Calu3 (cell line): ENCODE measurements around the gene LIMS2. TPM values are rescaled to one million over a fixed set of nuclear protein-coding genes. Genes with fewer than 3 reads are reported as not detected.

Source experiments
- BruUV-seq: library from RNA; stranded (reverse); fragments of 400-500 nt; replicated peaks from 2 replicates; lab custom pipeline; 2021; lab: Mats Ljungman, UMichigan
- CTCF ChIA-PET: fragments of 300-600 bp; sonication (Branson Sonifier 250); formaldehyde crosslinking; loops from one replicate; lab custom pipeline; 2022; ENCODE audit warnings: antibody characterized with exemption; lab: Charles Lee
- DNase-seq: peaks from one replicate; pipeline ENCODE4 v3.0.0; 2022
- H3K27ac Mint-ChIP-seq: one replicate; pipeline ENCODE4 v1.8.0; 2022; ENCODE audit warnings: mixed read lengths; ENCODE audit not compliant: unreplicated experiment
- H3K27me3 Mint-ChIP-seq: one replicate; pipeline ENCODE4 v1.8.0; 2022; ENCODE audit warnings: mixed read lengths; ENCODE audit not compliant: unreplicated experiment
- H3K36me3 Mint-ChIP-seq: one replicate; pipeline ENCODE4 v1.8.0; 2022; ENCODE audit warnings: mild to moderate bottlenecking, moderate library complexity, mixed read lengths; ENCODE audit not compliant: insufficient read depth, unreplicated experiment
- H3K4me1 Mint-ChIP-seq: one replicate; pipeline ENCODE4 v1.8.0; 2022; ENCODE audit warnings: mild to moderate bottlenecking, low read depth, mixed read lengths; ENCODE audit not compliant: unreplicated experiment
- H3K4me3 Mint-ChIP-seq: one replicate; pipeline ENCODE4 v1.8.0; 2022; ENCODE audit warnings: mild to moderate bottlenecking, low read depth, moderate library complexity, mixed read lengths; ENCODE audit not compliant: unreplicated experiment
- H3K9me3 Mint-ChIP-seq: one replicate; pipeline ENCODE4 v1.8.0; 2022; ENCODE audit warnings: low read depth, mixed read lengths; ENCODE audit not compliant: unreplicated experiment
- intact Hi-C: fragments of 100-400 bp; cut with micrococcal nuclease; formaldehyde crosslinking; loops from one replicate; pipeline ENCODE4 v1.10.0; 2022; ENCODE audit not compliant: unreplicated experiment
- total RNA-seq: library from RNA; stranded (reverse); gene quantifications from 2 replicates; pipeline ENCODE4 v1.2.3, GENCODE V29; 2022
- TF ChIP-seq, protein P1 (sequence below): fragments of 200-600 bp; IDR thresholded peaks from one replicate; pipeline ENCODE4 v1.8.0; 2022; ENCODE audit warnings: antibody characterized with exemption; ENCODE audit not compliant: unreplicated experiment

Gene LIMS2
- total RNA-seq, 1 experiment from 2014 or later = 0.31 TPM

DNA sequence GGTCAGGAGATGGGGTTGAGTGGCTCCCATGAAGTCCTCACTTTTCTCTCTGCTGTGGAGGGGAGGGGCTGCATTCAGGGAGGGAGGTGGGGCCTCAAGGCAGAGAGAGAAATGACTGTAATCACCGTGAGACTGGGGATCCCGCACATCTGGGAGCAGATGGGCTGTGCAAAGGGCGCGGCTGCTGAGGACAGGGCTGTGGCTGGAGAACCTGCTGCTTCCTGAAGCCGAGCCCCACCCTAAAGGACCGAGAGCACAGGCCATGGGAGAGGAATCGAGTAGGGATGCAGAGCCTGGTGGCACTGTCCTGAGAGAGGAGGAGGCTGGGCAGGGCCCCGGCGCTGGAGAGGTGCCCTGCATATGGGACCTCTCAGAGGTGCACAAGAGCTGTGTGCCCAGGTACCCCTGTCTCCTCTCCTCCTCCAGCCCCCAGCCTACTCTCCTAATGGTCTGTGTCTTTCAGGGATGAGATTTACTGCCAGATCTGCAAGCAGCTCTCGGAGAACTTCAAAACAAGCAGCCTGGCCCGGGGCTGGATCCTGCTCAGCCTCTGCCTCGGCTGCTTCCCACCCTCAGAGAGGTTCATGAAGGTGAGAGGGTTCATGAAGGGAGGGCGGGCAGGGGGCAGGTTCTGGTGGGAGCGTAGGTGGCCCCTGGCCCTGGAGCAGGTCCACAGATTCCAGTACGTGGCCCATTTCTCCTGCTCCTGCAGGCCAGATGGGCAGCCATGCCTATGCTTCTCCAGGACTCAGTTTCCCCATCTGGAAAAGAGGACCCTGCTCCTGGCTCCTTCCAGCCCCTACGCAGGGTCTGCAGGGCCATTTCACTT, 55.2 kb downstream of the LIMS2 start:
- Mint-ChIP-seq H3K9me3 (no peaks in the 10 kb centered on the region), H3K36me3 (no peaks in the 10 kb centered on the region), H3K4me3 (no peak overlapping the region), H3K27ac (no peak overlapping the region), H3K27me3 (peaks cover 50% of the 10 kb centered on the region), H3K4me1 (no peaks in the 10 kb centered on the region)
- no TSS peak for BruUV-seq
- CTCF ChIA-PET = no interaction called here
- TF ChIP-seq, protein P1, sequence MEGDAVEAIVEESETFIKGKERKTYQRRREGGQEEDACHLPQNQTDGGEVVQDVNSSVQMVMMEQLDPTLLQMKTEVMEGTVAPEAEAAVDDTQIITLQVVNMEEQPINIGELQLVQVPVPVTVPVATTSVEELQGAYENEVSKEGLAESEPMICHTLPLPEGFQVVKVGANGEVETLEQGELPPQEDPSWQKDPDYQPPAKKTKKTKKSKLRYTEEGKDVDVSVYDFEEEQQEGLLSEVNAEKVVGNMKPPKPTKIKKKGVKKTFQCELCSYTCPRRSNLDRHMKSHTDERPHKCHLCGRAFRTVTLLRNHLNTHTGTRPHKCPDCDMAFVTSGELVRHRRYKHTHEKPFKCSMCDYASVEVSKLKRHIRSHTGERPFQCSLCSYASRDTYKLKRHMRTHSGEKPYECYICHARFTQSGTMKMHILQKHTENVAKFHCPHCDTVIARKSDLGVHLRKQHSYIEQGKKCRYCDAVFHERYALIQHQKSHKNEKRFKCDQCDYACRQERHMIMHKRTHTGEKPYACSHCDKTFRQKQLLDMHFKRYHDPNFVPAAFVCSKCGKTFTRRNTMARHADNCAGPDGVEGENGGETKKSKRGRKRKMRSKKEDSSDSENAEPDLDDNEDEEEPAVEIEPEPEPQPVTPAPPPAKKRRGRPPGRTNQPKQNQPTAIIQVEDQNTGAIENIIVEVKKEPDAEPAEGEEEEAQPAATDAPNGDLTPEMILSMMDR = no peak
- DNase-seq = no peak
- intact Hi-C loops = no loop called here

DNA sequence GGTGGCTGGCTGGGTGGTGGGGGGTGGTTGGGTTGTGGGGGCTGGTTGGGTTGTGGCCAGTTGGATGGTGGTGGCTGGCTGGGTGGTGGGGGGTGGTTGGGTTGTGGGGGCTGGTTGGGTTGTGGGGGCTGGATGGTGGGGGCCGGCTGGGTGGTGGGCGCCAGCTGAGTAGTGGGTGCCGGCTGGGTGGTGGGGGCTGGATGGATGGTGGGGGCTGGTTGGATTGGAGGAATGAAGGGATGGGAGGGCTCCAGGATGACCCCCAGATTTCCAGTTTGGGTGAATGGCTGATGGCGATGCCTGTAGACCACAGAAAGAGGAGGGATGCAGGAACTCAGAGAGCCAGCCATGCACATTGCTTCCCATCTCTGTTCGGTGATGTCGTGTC, 56.1 kb downstream of the LIMS2 start:
- no peaks in the 10 kb centered on the region for H3K36me3 Mint-ChIP-seq
- CTCF ChIA-PET = interaction anchor here (0.7 kb wide), 1 partner anchor 19 kb away, joined by 4 read pairs; no protein-coding TSS in a partner anchor
- H3K27ac Mint-ChIP-seq = no peak overlapping the region
- TF ChIP-seq, protein P1 = no peak
- H3K4me3 Mint-ChIP-seq = no peak overlapping the region
- peaks cover 59% of the 10 kb centered on the region for H3K27me3 Mint-ChIP-seq
- BruUV-seq = no TSS peak
- no peaks in the 10 kb centered on the region for H3K4me1 Mint-ChIP-seq
- DNase-seq = no peak
- no peaks in the 10 kb centered on the region for H3K9me3 Mint-ChIP-seq
- intact Hi-C loops = no loop called here

DNA sequence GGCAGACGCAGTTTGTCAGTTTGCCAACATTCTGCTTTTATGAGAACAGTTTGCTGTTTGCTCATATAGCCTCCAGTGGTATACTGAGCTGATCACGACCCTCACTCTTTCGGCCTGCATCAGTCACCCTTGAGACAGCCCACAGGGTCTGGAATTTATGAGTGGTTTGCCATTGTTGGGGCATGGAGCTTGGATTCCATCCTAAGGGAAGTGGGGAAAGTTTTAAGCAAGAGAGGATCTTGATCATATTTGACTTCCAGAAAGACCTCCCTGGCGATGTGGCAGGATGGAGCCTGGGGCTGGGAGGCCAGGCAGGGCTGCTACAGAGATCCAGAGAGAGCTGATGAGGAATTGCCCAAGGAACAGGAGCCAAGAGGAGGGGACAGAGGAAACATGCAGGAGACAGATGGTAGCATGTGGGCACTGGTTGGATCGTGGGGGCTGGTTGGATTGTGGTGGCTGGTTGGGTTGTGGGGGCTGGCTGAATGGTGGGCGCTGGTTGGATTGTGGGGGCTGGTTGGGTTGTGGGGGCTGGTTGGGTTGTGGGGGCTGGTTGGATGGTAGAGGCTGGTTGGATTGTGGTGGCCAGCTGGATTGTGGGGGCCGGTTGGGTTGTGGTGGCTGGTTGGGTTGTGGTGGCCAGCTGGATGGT, 56.7 kb downstream of the LIMS2 start:
- Mint-ChIP-seq H3K27ac (no peak overlapping the region), H3K4me3 (no peak overlapping the region), H3K27me3 (peaks cover 64% of the 10 kb centered on the region), H3K9me3 (no peaks in the 10 kb centered on the region), H3K36me3 (no peaks in the 10 kb centered on the region), H3K4me1 (no peaks in the 10 kb centered on the region)
- CTCF ChIA-PET = interaction anchor here (0.7 kb wide), 1 partner anchor 19 kb away, joined by 4 read pairs; no protein-coding TSS in a partner anchor
- TF ChIP-seq, protein P1 = no peak
- no peak for DNase-seq
- BruUV-seq = no TSS peak
- intact Hi-C loops = no loop called here

DNA sequence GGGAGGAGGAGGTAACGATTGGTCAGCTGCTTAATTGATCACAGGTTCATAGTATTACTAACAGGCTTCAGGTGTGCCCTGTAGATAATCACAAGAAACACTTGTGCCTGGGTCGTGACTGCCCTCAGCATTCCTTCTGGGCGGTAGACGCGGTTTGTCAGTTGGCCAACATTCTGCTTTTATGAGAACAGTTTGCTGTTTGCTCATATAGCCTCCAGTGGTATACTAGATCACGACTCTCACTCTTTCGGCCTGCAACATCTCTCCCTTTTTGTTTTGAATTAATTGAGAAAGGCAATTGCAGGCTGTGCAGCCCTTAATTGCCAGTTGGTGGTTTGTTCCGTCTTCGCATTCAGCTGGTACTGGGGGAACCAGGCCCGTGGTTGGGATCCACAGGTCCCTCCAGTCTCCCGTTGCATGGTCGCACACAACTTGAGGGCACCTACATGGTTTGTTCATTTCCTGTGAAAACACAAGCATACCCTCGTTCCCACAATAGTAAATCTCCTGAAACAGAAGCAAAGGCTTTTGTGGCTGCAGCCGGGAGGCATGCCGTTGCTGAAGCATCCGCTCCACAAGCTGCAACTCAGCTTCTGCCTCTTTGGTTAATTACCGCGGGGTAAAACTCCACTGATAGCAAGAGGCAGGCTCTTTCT, 59.7 kb downstream of the LIMS2 start:
- intact Hi-C loops = no loop called here
- H3K4me1 Mint-ChIP-seq = no peaks in the 10 kb centered on the region
- peaks cover 77% of the 10 kb centered on the region for H3K27me3 Mint-ChIP-seq
- BruUV-seq = no TSS peak
- no peak overlapping the region for H3K27ac Mint-ChIP-seq
- peaks cover 6% of the 10 kb centered on the region for H3K9me3 Mint-ChIP-seq
- CTCF ChIA-PET = no interaction called here
- H3K36me3 Mint-ChIP-seq = no peaks in the 10 kb centered on the region
- TF ChIP-seq, protein P1 = no peak
- DNase-seq = no peak
- no peak overlapping the region for H3K4me3 Mint-ChIP-seq
